SKM-1 (cell line): ENCODE measurements around the gene ZMYND15.

Experiments
- DNase-seq: peaks from one replicate; lab custom pipeline; 2025; ENCODE audit not compliant: unreplicated experiment; lab: John Stamatoyannopoulos, UW

ZMYND15 gene

GRCh38 chr17:4742133-4742532, 2.5 kb downstream of the ZMYND15 start:
- no peak for DNase-seq

GRCh38 chr17:4742629-4743028, 3.0 kb downstream of the ZMYND15 start:
- no peak for DNase-seq

GRCh38 chr17:4743216-4743615, 3.6 kb downstream of the ZMYND15 start:
- DNase-seq: no peak

GRCh38 chr17:4743898-4744297, 4.3 kb downstream of the ZMYND15 start:
- DNase-seq: no peak

- DNase-seq: no peak
These were observed 5.7 kb downstream of the ZMYND15 start for GRCh38 chr17:4744999-4745969.

GRCh38 chr17:4747847-4748246, 8.2 kb downstream of the ZMYND15 start:
- no peak for DNase-seq

GRCh38 chr17:4748686-4749085, 9.1 kb downstream of the ZMYND15 start:
- DNase-seq: no peak

- no peak for DNase-seq
These were observed 11.0 kb downstream of the ZMYND15 start for GRCh38 chr17:4750606-4751005.

GRCh38 chr17:4751932-4752331, 12.3 kb downstream of the ZMYND15 start:
- DNase-seq: no peak

- DNase-seq: no peak
These were observed 13.8 kb downstream of the ZMYND15 start for GRCh38 chr17:4753392-4753791.

GRCh38 chr17:4759776-4760236, 20.2 kb downstream of the ZMYND15 start:
- no peak for DNase-seq

GRCh38 chr17:4764595-4764994, 25.0 kb downstream of the ZMYND15 start:
- DNase-seq: peak; percentile 39

- DNase-seq: no peak
These were observed 26.6 kb downstream of the ZMYND15 start for GRCh38 chr17:4766201-4766600.

GRCh38 chr17:4766723-4767122, 27.1 kb downstream of the ZMYND15 start:
- DNase-seq: no peak

- no peak for DNase-seq
These were observed 28.7 kb downstream of the ZMYND15 start for GRCh38 chr17:4768298-4768697.

- no peak for DNase-seq
These were observed 30.0 kb downstream of the ZMYND15 start for GRCh38 chr17:4769628-4770027.

GRCh38 chr17:4771519-4772234, 32.0 kb downstream of the ZMYND15 start, which contains the start of gene TM4SF5:
TSS of gene TM4SF5 (plus strand) at chr17:4771886. CDS start at chr17:4771923, 37 bp downstream.
- no peak for DNase-seq

- no peak for DNase-seq
These were observed 32.6 kb downstream of the ZMYND15 start for GRCh38 chr17:4772235-4772613.

GRCh38 chr17:4777969-4778760, 38.5 kb downstream of the ZMYND15 start:
- no peak for DNase-seq

GRCh38 chr17:4780325-4780955, 40.8 kb downstream of the ZMYND15 start:
- no peak for DNase-seq

GRCh38 chr17:4782652-4783051, 43.0 kb downstream of the ZMYND15 start:
- DNase-seq: no peak
